Neural crest cell (in vitro differentiated cells): ENCODE results near the gene KRT32. TPM values are rescaled to one million over a fixed set of nuclear protein-coding genes. Genes with fewer than 3 reads are reported as not detected.

ENCODE experiments used
- DNase-seq: peaks from one replicate; pipeline ENCODE4 v3.0.0; 2021; ENCODE audit warnings: low read depth, mixed read lengths, low spot score
- H3K27ac Mint-ChIP-seq: one replicate; pipeline ENCODE4 v1.8.0; 2021; ENCODE audit warnings: mild to moderate bottlenecking, mixed read lengths; ENCODE audit not compliant: unreplicated experiment
- H3K27me3 Mint-ChIP-seq: 2 replicates; pipeline ENCODE4 v1.8.0; 2021; ENCODE audit warnings: low read depth, mild to moderate bottlenecking, mixed read lengths
- H3K36me3 Mint-ChIP-seq: 2 replicates; pipeline ENCODE4 v1.8.0; 2021; ENCODE audit warnings: low read depth, mild to moderate bottlenecking, mixed read lengths
- H3K4me1 Mint-ChIP-seq: 2 replicates; pipeline ENCODE4 v1.8.0; 2021; ENCODE audit warnings: mixed read lengths
- H3K4me3 Mint-ChIP-seq: one replicate; pipeline ENCODE4 v1.8.0; 2021; ENCODE audit warnings: mild to moderate bottlenecking, mixed read lengths
- H3K9me3 Mint-ChIP-seq: 2 replicates; pipeline ENCODE4 v1.8.0; 2021; ENCODE audit warnings: mixed read lengths
- total RNA-seq: library from RNA; stranded (reverse); gene quantifications from 2 replicates; pipeline ENCODE4 v1.2.1, GENCODE V29; 2021
- TF ChIP-seq, protein P1 (sequence below): fragments of 200-600 bp; sonication (generic); conservative IDR thresholded peaks from 2 replicates; pipeline ENCODE4 v1.5.0; 2021; ENCODE audit warnings: antibody characterized with exemption, mild to moderate bottlenecking

The KRT32 gene
- total RNA-seq, 1 donor from 2014 or later: not detected

DNA sequence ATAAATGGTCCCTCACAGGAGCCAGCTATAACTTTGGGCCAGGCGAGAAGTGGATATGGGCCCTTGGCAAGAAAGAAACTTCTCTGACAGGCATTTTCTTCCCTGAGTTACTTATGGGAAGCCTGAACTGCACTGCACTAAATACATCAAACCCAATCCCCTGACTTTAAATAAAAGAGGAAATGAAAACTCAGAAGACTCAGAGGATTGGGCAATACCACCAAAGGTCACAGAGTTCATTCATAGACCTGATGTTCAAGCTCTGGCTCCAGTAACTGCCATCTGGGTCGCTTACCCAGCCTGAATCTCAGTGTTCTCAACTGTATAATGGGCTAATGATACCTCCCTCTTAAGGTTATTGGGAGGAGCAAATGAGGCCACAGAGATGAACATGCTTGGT is 12.9 kb upstream of the KRT32 start:
- no peak for DNase-seq
- H3K27ac Mint-ChIP-seq: no peak overlapping the region
- TF ChIP-seq, protein P1, sequence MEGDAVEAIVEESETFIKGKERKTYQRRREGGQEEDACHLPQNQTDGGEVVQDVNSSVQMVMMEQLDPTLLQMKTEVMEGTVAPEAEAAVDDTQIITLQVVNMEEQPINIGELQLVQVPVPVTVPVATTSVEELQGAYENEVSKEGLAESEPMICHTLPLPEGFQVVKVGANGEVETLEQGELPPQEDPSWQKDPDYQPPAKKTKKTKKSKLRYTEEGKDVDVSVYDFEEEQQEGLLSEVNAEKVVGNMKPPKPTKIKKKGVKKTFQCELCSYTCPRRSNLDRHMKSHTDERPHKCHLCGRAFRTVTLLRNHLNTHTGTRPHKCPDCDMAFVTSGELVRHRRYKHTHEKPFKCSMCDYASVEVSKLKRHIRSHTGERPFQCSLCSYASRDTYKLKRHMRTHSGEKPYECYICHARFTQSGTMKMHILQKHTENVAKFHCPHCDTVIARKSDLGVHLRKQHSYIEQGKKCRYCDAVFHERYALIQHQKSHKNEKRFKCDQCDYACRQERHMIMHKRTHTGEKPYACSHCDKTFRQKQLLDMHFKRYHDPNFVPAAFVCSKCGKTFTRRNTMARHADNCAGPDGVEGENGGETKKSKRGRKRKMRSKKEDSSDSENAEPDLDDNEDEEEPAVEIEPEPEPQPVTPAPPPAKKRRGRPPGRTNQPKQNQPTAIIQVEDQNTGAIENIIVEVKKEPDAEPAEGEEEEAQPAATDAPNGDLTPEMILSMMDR: no peak
- H3K9me3 Mint-ChIP-seq: no peaks in the 10 kb centered on the region
- H3K4me3 Mint-ChIP-seq: no peak overlapping the region
- no peaks in the 10 kb centered on the region for H3K36me3 Mint-ChIP-seq
- peaks cover 4% of the 10 kb centered on the region for H3K4me1 Mint-ChIP-seq
- no peaks in the 10 kb centered on the region for H3K27me3 Mint-ChIP-seq

DNA sequence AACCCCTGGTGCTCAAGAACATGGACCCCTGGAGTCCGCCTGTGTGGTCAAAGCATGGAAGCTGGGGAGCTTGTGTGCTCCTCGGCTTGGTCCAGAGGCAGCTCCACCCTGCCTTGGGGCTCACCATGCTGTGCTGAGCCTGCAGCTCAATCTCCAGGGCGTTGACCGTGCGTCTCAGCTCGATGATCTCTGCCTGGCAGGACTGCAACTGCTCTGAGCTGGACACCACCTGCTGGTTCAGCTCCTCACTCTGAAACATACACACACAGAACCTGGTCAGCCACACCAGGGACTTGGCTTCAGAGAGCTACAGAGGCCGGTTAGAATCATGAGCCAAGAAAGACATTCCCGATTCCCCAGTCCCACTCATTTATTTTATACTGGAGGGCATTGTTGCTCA is 11.1 kb upstream of the KRT32 start:
- no peaks in the 10 kb centered on the region for H3K36me3 Mint-ChIP-seq
- TF ChIP-seq, protein P1: no peak
- no peak overlapping the region for H3K4me3 Mint-ChIP-seq

DNA sequence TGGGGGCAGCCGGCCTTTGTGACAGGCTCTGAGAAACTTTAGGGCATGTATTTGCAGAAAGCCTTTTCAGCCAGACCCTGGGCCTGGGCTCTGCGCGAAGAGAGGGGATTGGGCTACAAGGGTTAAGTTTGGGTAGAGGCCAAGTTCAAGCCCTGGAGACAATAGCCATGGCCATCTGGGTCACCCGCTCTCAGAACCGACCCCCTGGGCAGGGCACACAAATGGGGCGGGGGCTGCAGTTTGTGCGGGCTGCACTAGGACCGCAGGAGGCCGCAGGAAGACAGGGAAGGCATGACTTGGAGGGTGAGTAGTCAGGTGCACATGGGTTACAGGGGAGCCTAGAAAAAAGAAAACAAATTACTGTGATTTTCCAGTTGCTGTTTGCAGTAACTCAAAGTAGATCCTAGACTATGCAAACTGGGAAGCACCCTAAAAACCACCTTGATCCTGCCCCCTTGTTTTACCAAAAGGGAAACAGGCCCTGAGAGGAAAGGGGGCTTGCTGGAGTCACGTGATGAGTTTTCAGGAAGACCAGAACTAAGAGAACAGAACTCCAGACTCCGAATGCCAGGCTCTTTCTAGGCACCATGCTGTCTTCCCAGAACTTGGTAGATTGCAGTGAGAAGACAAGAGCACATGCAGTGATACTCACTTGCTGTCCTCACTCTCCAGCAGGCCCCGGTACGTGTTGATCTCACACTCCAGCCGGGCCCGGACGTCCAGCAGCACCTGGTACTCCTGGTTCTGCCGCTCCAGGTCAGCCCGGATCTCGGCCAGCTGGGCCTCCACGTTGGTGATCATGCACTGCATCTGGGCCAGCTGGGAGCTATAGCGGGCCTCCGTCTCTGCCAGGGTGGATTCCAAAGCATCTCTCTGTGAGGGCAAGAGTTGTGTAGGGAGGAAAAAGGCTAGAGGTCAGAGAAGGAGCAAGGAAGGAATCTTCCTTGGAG is 10.0 kb upstream of the KRT32 start:
- TF ChIP-seq, protein P1: no peak
- Mint-ChIP-seq H3K4me3 (no peak overlapping the region), H3K4me1 (peaks cover 4% of the 10 kb centered on the region), H3K36me3 (no peaks in the 10 kb centered on the region), H3K27ac (no peak overlapping the region), H3K27me3 (no peaks in the 10 kb centered on the region), H3K9me3 (peaks cover 3% of the 10 kb centered on the region)
- no peak for DNase-seq

More for the DNA sequence above, 11.1 kb upstream of the KRT32 start:
- H3K4me1 Mint-ChIP-seq: peaks cover 4% of the 10 kb centered on the region
- H3K27me3 Mint-ChIP-seq: no peaks in the 10 kb centered on the region
- no peaks in the 10 kb centered on the region for H3K9me3 Mint-ChIP-seq
- DNase-seq: no peak
- no peak overlapping the region for H3K27ac Mint-ChIP-seq

DNA sequence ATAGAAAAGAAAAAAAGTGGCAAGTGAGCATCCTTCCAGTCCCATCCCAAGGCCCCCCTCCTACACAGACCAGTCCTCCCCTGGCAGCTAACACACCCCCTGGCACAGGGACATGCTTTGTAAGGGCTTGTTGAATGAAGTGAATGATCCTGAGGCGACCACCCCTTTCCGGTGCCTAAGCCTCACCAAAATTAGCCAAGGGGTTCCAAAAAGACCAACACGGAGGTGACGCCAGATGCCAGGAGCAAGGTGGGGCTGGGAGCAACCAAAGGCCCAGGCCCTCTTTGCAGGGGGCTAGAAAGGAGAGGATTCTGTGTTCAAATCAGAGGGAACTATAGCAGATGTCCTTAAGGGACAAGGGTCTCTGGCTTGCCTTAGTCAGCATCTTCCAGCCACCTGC is 8.2 kb upstream of the KRT32 start:
- H3K36me3 Mint-ChIP-seq: no peaks in the 10 kb centered on the region
- DNase-seq: no peak
- no peak overlapping the region for H3K27ac Mint-ChIP-seq
- H3K4me1 Mint-ChIP-seq: peaks cover 4% of the 10 kb centered on the region
- H3K4me3 Mint-ChIP-seq: no peak overlapping the region
- TF ChIP-seq, protein P1: no peak
- H3K9me3 Mint-ChIP-seq: peaks cover 7% of the 10 kb centered on the region
- peaks cover 5% of the 10 kb centered on the region for H3K27me3 Mint-ChIP-seq

DNA sequence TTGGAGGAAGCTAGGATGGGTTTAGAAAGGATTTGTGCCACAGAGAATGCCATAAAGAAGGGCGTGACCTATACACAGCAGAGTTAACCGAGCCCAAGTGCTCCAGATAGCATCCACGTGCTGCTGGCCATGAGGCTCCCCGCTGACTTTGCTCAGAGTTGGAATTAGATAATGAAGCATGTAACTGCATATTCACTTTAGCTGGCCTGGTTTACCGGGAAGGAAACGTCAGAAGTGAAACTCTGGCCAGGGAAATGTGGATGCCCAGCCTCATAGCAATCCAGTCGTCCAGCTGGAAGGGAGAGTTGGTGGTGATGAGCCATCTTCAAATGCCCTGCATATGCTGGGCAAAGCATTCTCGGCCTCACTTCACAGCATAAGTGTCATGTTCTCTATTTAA is 7.7 kb upstream of the KRT32 start:
- peaks cover 5% of the 10 kb centered on the region for H3K27me3 Mint-ChIP-seq
- no peak for DNase-seq
- H3K4me3 Mint-ChIP-seq: no peak overlapping the region
- H3K27ac Mint-ChIP-seq: no peak overlapping the region
- H3K9me3 Mint-ChIP-seq: peaks cover 7% of the 10 kb centered on the region
- peaks cover 4% of the 10 kb centered on the region for H3K4me1 Mint-ChIP-seq
- H3K36me3 Mint-ChIP-seq: no peaks in the 10 kb centered on the region
- TF ChIP-seq, protein P1: no peak
